ENCODE results near the gene GC. TPM values are rescaled to one million over a fixed set of nuclear protein-coding genes. Genes with fewer than 3 reads are reported as not detected.

The GC gene
- total RNA-seq, 4 donors from 2014 or later, result not detected

DNA sequence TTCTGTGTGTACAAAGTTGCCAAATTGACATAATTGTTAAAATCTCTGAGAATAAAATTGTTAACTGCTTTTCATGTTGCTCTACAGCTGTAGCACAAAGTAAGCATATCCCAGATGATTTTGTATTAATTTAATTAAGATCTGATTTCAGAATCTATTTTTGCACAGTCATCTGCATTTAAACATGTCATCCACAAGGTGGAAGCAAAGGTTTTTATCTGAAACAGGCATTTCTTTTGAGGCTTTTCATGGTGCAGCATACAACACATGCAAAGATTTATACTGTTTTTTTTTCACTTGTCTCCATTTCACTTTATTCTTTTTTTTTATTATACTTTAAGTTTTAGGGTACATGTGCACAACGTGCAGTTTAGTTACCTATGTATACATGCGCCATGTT is 51.2 kb downstream of the GC start:
- Histone ChIP-seq H3K4me3 (replicated peaks in 1 of 3) (no peak overlapping the region), H3K27me3 (no peaks in the 10 kb centered on the region), H3K9me3 (no peaks in the 10 kb centered on the region), H3K36me3 (no peaks in the 10 kb centered on the region), H3K27ac (no peak overlapping the region), H3K4me1 (no peaks in the 10 kb centered on the region)
- DNase-seq, result no peak
- intact Hi-C loops (cut with DNase I), result no loop called here
- TF ChIP-seq, protein P1, sequence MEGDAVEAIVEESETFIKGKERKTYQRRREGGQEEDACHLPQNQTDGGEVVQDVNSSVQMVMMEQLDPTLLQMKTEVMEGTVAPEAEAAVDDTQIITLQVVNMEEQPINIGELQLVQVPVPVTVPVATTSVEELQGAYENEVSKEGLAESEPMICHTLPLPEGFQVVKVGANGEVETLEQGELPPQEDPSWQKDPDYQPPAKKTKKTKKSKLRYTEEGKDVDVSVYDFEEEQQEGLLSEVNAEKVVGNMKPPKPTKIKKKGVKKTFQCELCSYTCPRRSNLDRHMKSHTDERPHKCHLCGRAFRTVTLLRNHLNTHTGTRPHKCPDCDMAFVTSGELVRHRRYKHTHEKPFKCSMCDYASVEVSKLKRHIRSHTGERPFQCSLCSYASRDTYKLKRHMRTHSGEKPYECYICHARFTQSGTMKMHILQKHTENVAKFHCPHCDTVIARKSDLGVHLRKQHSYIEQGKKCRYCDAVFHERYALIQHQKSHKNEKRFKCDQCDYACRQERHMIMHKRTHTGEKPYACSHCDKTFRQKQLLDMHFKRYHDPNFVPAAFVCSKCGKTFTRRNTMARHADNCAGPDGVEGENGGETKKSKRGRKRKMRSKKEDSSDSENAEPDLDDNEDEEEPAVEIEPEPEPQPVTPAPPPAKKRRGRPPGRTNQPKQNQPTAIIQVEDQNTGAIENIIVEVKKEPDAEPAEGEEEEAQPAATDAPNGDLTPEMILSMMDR (IDR thresholded peaks at IDR 0.05), result peak in 3 of 6 experiments; percentile 42 to 62 (median 43)
- no peak for TF ChIP-seq POLR2A (IDR thresholded peaks at IDR 0.05)
- 80 to 89% methylated on average over 2 of the region's 2 CpGs for WGBS, 2 donors

DNA sequence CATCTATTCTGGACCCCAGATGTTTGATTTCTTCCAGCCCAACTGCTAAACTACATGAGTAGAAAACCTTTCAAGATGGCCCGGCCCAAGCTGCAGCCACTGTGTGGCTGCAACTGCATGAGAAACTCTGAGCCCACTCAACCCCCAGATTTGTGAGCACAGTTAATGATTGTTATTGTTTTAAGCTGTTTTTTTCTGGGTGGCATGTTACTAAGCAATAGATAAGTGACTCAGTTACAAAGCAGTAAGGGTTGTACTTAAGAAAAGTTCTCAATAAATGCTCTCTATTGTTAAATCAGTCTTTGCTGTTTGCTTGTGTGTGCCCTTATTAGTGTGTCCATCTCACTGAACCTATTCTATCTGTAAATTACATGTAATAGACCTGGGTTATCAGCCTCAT is 51.8 kb downstream of the GC start:
- Histone ChIP-seq H3K4me1 (no peaks in the 10 kb centered on the region), H3K9me3 (no peaks in the 10 kb centered on the region), H3K4me3 (replicated peaks in 1 of 3) (no peak overlapping the region), H3K36me3 (no peaks in the 10 kb centered on the region), H3K27me3 (no peaks in the 10 kb centered on the region), H3K27ac (no peak overlapping the region)
- no peak for DNase-seq
- 89 to 92% methylated on average over 1 of the region's 1 CpG for WGBS, 2 donors
- TF ChIP-seq, protein P1 (IDR thresholded peaks at IDR 0.05), result no peak
- TF ChIP-seq POLR2A (IDR thresholded peaks at IDR 0.05), result no peak
- intact Hi-C loops (cut with DNase I), result no loop called here

DNA sequence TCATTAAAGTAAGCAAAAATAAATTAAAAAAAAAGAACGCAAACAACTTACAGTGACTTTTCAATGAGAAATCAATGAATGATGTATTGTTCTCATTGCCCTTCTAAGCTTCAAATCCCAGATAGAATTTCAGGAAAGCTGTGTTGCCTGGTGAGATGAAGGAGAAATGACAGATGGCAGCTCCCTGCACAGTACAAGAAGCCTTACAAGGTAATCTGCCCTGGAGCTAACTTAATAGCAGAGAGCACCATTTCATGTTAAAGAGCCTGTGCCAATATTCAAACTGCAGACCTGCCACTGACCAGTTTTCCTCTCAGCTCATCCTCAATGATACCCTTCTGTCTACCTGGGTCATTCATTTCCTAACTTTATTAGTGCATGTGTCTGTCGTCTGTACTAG is 54.0 kb downstream of the GC start:
- H3K27me3 ChIP-seq, result no peaks in the 10 kb centered on the region
- 82 to 91% methylated on average over 2 of the region's 2 CpGs for WGBS, 2 donors
- no peak for TF ChIP-seq POLR2A (IDR thresholded peaks at IDR 0.05)

DNA sequence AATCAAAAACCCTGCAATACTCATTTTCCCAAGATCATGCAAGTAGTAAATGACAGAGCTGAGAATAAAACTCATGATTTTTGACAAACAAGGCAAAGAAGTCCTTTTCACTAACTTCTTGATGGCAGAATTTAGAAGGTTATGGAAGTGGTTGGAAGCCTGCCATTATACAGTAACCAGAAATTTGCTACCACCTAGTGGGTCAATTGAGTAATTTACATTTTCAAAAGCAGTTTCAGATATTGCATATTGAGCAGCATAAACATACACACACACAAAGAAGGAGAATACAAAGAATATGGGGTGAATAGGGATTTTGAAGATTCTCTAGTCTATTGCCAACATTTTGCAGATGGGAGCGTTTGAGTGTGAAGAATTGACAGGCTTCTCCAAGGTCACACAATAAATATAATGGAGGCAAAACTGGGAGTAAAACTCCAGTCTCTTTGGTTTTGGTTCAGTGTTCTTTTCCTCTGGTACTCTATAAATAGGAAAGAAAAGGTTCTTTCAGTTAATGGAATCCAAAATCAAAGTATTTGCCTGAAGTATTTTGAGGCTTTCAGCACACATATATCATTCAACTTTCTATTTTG is 70.2 kb downstream of the GC start:
- no peaks in the 10 kb centered on the region for H3K4me1 ChIP-seq
- H3K36me3 ChIP-seq, result no peaks in the 10 kb centered on the region
- DNase-seq, result no peak
- H3K27me3 ChIP-seq, result no peaks in the 10 kb centered on the region
- H3K4me3 ChIP-seq (replicated peaks in 1 of 3), result no peak overlapping the region
- TF ChIP-seq, protein P1 (IDR thresholded peaks at IDR 0.05), result peak; percentile 27 to 84 (median 50)
- TF ChIP-seq POLR2A (IDR thresholded peaks at IDR 0.05), result no peak
- no peaks in the 10 kb centered on the region for H3K9me3 ChIP-seq
- intact Hi-C loops (cut with DNase I), result no loop called here
- H3K27ac ChIP-seq, result no peak overlapping the region
- 25 to 26% methylated on average over 1 of the region's 1 CpG for WGBS, 2 donors

More for the DNA sequence above, 54.0 kb downstream of the GC start:
- H3K9me3 ChIP-seq, result no peaks in the 10 kb centered on the region
- no peak overlapping the region for H3K4me3 ChIP-seq (replicated peaks in 1 of 3)
- H3K36me3 ChIP-seq, result no peaks in the 10 kb centered on the region
- intact Hi-C loops (cut with DNase I), result no loop called here
- no peak for DNase-seq
- H3K27ac ChIP-seq, result no peak overlapping the region
- H3K4me1 ChIP-seq, result no peaks in the 10 kb centered on the region

DNA sequence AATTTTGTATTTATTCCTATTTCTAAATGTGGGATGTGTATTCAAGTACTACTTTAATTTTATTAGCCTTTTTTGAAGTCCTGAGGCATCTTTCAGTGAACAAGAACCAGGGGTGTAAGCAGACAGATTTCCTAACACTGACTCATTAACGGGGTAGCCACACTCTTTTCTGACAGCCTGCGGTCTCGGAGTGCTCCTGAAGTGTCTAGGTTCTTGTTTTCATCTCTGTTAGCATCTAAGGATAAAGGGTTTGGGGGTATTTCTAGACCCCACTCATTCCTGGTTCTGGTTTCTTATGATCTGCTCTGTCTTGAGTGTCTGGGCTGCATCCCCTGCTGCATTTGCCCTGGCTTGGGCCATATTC is 71.9 kb downstream of the GC start:
- no peaks in the 10 kb centered on the region for H3K36me3 ChIP-seq
- WGBS, 2 donors, result 87 to 89% methylated on average over 3 of the region's 3 CpGs
- no peak for DNase-seq
- no peaks in the 10 kb centered on the region for H3K4me1 ChIP-seq
- no peak overlapping the region for H3K4me3 ChIP-seq (replicated peaks in 1 of 3)
- H3K27me3 ChIP-seq, result no peaks in the 10 kb centered on the region
- no peak for TF ChIP-seq POLR2A (IDR thresholded peaks at IDR 0.05)
- TF ChIP-seq, protein P1 (IDR thresholded peaks at IDR 0.05), result no peak
- intact Hi-C loops (cut with DNase I), result no loop called here
- no peak overlapping the region for H3K27ac ChIP-seq
- H3K9me3 ChIP-seq, result no peaks in the 10 kb centered on the region

Measured in thyroid gland (tissue), 4 donors.